Astrocyte of the cerebellum (primary cell): ENCODE results near the gene ST6GALNAC6.
A peak's percentile ranks its signal among the peaks of the same experiment; 100 is the strongest.

Experiments used
- DNase-seq: peaks from one replicate; pipeline ENCODE4 v3.0.0-alpha.2; 2011; ENCODE audit warnings: low read depth
- H3K4me3 ChIP-seq: 2 replicates; pipeline ENCODE4 v1.5.1; 2011; ENCODE audit warnings: mild to moderate bottlenecking, low read depth, low read length, moderate library complexity
- in situ Hi-C: cut with HindIII; loops from 2 replicates; pipeline ENCODE4 v1.10.0; 2017; ENCODE audit warnings: low sequenced_read_pairs
- TF ChIP-seq, protein P1 (sequence below): IDR thresholded peaks from 2 replicates; pipeline ENCODE4 v1.5.1; 2012; ENCODE audit warnings: low read length, low read depth, moderate library complexity, mild to moderate bottlenecking; ENCODE audit errors: missing control alignments

The ST6GALNAC6 gene

DNA sequence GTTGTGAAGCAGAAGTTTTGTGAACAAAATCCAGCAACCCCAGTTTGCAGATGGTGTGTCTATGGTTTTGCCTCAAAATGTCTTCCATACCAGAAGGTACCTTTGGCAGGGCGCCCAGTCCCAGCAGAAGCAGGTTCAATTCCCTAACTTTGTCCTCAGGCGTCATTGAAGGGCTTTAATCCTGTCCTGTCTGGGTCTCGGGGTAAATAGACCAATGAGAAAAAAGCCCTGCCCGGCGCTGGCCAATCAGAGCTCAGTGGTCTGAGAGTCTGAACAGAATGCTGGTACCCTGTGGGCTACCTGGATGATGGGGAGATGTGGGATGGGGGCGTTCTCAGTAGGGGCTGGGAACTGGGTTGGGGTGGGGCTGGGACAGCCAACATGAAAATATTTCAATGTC, 23.6 kb upstream of the ST6GALNAC6 start:
- TF ChIP-seq, protein P1, sequence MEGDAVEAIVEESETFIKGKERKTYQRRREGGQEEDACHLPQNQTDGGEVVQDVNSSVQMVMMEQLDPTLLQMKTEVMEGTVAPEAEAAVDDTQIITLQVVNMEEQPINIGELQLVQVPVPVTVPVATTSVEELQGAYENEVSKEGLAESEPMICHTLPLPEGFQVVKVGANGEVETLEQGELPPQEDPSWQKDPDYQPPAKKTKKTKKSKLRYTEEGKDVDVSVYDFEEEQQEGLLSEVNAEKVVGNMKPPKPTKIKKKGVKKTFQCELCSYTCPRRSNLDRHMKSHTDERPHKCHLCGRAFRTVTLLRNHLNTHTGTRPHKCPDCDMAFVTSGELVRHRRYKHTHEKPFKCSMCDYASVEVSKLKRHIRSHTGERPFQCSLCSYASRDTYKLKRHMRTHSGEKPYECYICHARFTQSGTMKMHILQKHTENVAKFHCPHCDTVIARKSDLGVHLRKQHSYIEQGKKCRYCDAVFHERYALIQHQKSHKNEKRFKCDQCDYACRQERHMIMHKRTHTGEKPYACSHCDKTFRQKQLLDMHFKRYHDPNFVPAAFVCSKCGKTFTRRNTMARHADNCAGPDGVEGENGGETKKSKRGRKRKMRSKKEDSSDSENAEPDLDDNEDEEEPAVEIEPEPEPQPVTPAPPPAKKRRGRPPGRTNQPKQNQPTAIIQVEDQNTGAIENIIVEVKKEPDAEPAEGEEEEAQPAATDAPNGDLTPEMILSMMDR, result no peak
- in situ Hi-C loops, result no loop called here
- DNase-seq, result no peak
- H3K4me3 ChIP-seq, result no peak overlapping the region

DNA sequence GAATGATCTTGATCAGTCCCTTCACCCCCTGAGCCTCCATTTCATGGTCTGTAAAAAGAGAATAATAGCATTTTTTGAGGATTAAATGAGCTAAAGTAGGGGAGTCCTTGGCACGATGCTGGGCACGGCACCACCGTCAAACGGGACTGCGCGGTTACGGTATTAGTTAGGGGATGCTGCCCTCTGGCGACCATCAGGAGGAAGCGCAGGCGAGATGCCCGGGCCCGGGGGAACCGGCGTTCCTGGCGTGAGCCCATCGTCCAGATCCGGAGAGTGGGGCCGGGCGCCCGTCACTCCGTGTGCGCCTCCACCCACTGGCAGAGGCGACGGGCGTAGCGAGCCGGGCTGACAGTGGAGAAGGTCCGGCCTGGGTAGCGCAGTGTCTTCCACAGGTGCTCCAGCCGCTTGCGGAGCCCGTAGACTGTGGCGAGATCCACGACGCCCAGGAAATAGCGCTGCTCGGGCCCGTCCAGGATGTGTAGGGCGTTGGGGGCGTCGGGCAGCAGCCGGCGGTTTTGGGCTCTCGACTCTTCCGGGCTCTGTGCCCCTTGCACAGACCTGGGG, 22.2 kb upstream of the ST6GALNAC6 start:
- H3K4me3 ChIP-seq, result no peak overlapping the region
- in situ Hi-C loops, result no loop called here
- no peak for DNase-seq
- TF ChIP-seq, protein P1, result peak; percentile 72

DNA sequence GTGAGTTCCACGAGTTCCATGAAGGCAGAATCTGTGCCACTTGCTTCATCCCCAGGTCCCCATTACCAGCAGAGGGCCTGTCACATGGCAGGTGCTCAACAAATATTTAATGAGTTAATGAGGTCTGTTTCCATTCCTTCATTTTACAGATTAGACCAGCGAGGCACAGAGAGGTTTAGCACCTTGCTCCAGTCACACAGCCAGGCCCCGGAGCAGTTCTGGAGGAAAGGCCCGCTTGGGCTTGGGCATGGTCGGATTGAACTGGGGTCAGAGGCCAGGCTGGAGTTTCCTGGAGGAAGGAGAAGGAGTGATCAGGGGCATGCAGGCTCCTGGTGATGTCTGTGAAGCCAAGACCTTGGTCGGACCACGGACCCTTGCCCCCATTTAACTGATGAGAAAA, 21.4 kb upstream of the ST6GALNAC6 start:
- in situ Hi-C loops, result no loop called here
- TF ChIP-seq, protein P1, result no peak
- no peak for DNase-seq
- no peak overlapping the region for H3K4me3 ChIP-seq

DNA sequence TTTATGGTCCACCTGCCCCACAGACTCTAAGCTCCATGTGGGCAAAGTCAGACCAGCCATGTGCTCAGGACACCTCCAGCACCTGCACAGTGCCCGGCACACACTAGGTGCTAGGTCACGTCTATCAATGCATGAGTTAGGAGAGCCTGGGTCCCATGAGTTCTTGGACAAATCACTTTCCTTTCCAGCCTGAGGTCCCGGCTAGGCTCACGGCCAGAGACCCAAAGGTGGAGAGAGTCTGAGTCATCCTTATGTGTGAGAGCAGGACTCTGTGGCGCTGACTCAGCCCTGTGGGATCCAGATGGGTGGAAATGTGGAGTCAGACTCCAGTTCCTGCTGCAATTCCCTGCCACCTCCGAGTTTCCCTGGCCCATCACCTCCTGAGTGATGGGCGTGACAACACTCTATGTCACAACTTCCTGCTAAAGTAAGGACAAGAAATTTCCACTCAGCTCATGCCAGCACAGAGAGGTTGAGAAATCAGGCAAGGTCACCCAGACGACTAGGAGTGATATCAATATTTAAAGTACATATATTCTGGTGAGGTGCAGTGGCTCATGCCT, 19.9 kb upstream of the ST6GALNAC6 start:
- H3K4me3 ChIP-seq, result no peak overlapping the region
- DNase-seq, result peak; percentile 94
- TF ChIP-seq, protein P1, result no peak
- in situ Hi-C loops, result no loop called here

DNA sequence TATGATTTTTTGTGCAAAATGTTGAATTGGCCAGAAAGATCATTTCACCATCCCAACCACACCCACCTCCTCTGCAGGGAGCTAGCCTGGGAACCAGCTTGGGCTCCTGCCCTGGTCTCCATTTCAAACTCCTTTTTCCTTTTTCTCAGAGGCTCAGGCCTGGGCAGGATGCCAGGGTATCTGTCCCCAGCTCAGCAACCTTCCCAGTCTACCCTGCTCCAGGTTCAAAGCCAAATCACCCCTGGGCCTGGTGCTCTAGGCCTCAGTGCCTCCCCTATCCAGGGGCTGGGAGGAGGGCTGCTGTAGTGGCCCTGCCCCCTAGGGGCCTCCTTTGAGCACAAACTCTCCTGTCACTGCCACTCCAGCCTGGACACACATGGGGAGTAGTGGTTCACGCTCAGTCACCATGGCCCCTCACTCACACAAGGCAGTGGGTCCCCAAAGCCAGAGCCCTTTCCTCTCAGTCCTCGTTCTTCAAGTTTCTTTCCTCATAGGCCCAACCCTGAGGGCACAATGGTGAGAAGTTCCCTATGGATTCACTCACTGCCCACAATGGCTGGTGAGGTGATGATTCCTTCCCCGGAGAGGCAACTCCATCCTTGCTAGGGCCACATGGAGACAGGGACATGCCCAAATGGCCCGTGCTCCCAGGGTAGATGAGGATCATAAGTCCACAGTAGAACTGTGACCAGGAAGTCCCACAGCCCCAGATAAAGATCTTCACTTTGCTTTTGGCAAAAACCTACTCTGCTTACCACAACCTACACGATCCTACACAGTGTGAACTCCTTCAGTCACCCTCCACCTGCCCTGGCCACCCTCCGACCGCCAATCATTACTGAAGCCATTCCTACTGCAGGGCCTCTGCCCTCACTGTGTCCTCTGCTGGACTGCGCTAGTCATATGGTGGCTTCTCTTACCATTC, 19.0 kb upstream of the ST6GALNAC6 start:
- in situ Hi-C loops, result no loop called here
- DNase-seq, result no peak
- no peak overlapping the region for H3K4me3 ChIP-seq
- TF ChIP-seq, protein P1, result no peak

DNA sequence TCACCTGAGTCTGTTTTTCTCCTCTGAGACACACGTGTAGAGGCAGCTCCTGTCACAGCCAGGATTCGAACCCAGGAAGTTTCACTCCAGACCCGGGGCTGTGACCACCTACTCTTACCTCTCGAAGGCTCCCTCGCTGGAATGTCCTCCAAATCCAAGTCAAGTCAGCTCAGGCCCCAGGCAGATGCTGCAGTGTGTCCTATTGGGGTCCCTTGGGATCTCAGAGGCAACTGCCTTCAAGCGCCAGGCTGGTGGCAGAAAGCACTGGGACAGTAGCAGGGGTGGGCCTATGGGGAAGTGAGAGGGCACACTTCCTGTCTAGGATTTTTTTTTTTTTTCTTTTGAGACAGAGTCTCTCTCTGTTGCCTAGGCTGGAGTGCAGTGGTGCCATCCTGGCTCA, 18.2 kb upstream of the ST6GALNAC6 start:
- no peak overlapping the region for H3K4me3 ChIP-seq
- TF ChIP-seq, protein P1, result no peak
- in situ Hi-C loops, result no loop called here
- DNase-seq, result no peak
